ENCODE measurements around the gene METAP1D. TPM values are rescaled to one million over a fixed set of nuclear protein-coding genes. Genes with fewer than 3 reads are reported as not detected.

The METAP1D gene
- total RNA-seq, 1 experiment from 2014 or later = 10.4 TPM

DNA sequence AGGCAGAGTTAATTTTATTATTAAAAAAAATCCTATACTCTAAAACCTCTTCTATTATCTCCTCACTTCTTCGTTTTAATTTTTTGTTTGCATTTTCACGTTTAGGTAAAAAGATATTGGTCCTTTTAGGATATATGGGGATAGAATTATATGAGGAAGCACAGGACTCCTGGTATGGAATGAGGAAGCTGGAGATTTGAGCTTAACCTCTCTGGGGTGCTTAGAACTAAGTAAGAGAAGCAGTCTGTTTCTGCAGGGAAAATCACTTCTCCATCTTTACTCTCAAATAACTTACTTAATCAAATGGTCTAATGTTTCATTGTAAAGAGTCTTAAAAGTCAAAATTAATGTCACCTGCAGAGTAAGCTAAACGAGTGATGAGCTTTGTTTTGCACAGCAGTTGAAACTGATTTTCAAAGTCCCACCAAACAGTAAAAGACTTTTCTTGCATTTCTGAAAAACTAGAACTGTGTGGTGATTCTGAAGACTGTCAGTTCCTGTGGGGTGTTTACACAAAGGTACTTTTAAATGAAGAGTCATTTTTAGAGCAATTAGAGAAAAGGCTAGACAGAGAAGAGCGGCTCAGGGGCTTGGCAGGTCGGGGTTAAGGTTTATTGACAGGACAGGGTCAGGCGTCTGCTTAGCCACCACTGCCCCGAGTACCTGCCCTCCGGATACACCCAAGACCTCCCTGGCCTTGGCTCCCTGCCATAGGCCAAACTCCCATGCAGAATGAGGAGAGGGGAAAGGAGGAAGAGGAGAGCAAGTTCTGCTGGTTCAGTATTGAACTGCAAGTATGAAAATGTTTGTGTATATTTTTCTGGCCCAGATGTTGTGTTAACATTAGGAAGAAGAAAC is 21.6 kb downstream of the METAP1D start:
- Mint-ChIP-seq H3K9me3 (ENCODE audit: unreplicated experiment) (no peaks in the 10 kb centered on the region), H3K4me3 (ENCODE audit: unreplicated experiment) (no peak overlapping the region), H3K4me1 (ENCODE audit: low read depth, unreplicated experiment) (peaks cover 5% of the 10 kb centered on the region), H3K27ac (ENCODE audit: unreplicated experiment) (no peak overlapping the region), H3K27me3 (ENCODE audit: insufficient read depth, unreplicated experiment) (no peaks in the 10 kb centered on the region), H3K36me3 (ENCODE audit: insufficient read depth, unreplicated experiment) (no peaks in the 10 kb centered on the region)
- Histone ChIP-seq H3K9me3 (no peaks in the 10 kb centered on the region), H3K4me1 (no peaks in the 10 kb centered on the region), H3K27me3 (replicated peaks; ENCODE audit: control insufficient read depth, insufficient read depth, low read length) (no peaks in the 10 kb centered on the region), H3K36me3 (ENCODE audit: control insufficient read depth, insufficient read depth, low read length) (no peaks in the 10 kb centered on the region), H3K4me3 (ENCODE audit: low read depth, low read length) (no peak overlapping the region)
- intact Hi-C loops (cut with micrococcal nuclease; ENCODE audit: unreplicated experiment) = no loop called here
- ChIA-PET POLR2A (no interaction called here), CTCF (no interaction called here)
- no TSS peak for BruUV-seq (replicated peaks)
- peak in 1 of 2 experiments; percentile 39 for DNase-seq
- TF ChIP-seq CTCF (IDR thresholded peaks at IDR 0.05; ENCODE audit: insufficient read depth in 1 of 2, low read depth in 1 of 2, low read length in 1 of 2, severe bottlenecking in 1 of 2, unreplicated experiment in 1 of 2) = no peak

GRCh38 chr2:172021955-172022354 is 22.2 kb downstream of the METAP1D start:
- H3K4me1 Mint-ChIP-seq (ENCODE audit: low read depth, unreplicated experiment) = peaks cover 5% of the 10 kb centered on the region
- intact Hi-C loops (cut with micrococcal nuclease; ENCODE audit: unreplicated experiment) = no loop called here

GRCh38 chr2:172031536-172031935 is 31.8 kb downstream of the METAP1D start:
- Histone ChIP-seq H3K27me3 (replicated peaks; ENCODE audit: control insufficient read depth, insufficient read depth, low read length) (no peaks in the 10 kb centered on the region), H3K36me3 (ENCODE audit: control insufficient read depth, insufficient read depth, low read length) (no peaks in the 10 kb centered on the region), H3K4me3 (ENCODE audit: low read depth, low read length) (no peak overlapping the region), H3K9me3 (no peaks in the 10 kb centered on the region), H3K4me1 (no peaks in the 10 kb centered on the region)
- Mint-ChIP-seq H3K4me3 (ENCODE audit: unreplicated experiment) (no peak overlapping the region), H3K9me3 (ENCODE audit: unreplicated experiment) (no peaks in the 10 kb centered on the region), H3K27ac (ENCODE audit: unreplicated experiment) (no peak overlapping the region), H3K4me1 (ENCODE audit: low read depth, unreplicated experiment) (peaks cover 6% of the 10 kb centered on the region), H3K27me3 (ENCODE audit: insufficient read depth, unreplicated experiment) (no peaks in the 10 kb centered on the region), H3K36me3 (ENCODE audit: insufficient read depth, unreplicated experiment) (no peaks in the 10 kb centered on the region)
- ChIA-PET POLR2A (no interaction called here), CTCF (no interaction called here)
- DNase-seq = no peak
- intact Hi-C loops (cut with micrococcal nuclease; ENCODE audit: unreplicated experiment) = no loop called here
- BruUV-seq (replicated peaks) = no TSS peak
- TF ChIP-seq CTCF (IDR thresholded peaks at IDR 0.05; ENCODE audit: insufficient read depth in 1 of 2, low read depth in 1 of 2, low read length in 1 of 2, severe bottlenecking in 1 of 2, unreplicated experiment in 1 of 2) = no peak

More at GRCh38 chr2:172021955-172022354, 22.2 kb downstream of the METAP1D start:
- Mint-ChIP-seq H3K4me3 (ENCODE audit: unreplicated experiment) (no peak overlapping the region), H3K36me3 (ENCODE audit: insufficient read depth, unreplicated experiment) (no peaks in the 10 kb centered on the region), H3K27me3 (ENCODE audit: insufficient read depth, unreplicated experiment) (no peaks in the 10 kb centered on the region), H3K27ac (ENCODE audit: unreplicated experiment) (no peak overlapping the region), H3K9me3 (ENCODE audit: unreplicated experiment) (no peaks in the 10 kb centered on the region)
- BruUV-seq (replicated peaks) = no TSS peak
- no peaks in the 10 kb centered on the region for H3K36me3 ChIP-seq (ENCODE audit: control insufficient read depth, insufficient read depth, low read length)
- TF ChIP-seq CTCF (IDR thresholded peaks at IDR 0.05; ENCODE audit: insufficient read depth in 1 of 2, low read depth in 1 of 2, low read length in 1 of 2, severe bottlenecking in 1 of 2, unreplicated experiment in 1 of 2) = no peak
- DNase-seq = no peak
- ChIA-PET POLR2A (no interaction called here), CTCF (no interaction called here)
- H3K4me3 ChIP-seq (ENCODE audit: low read depth, low read length) = no peak overlapping the region
- no peaks in the 10 kb centered on the region for H3K27me3 ChIP-seq (replicated peaks; ENCODE audit: control insufficient read depth, insufficient read depth, low read length)
- no peaks in the 10 kb centered on the region for H3K9me3 ChIP-seq
- H3K4me1 ChIP-seq = no peaks in the 10 kb centered on the region
